Nephron (organoid): ENCODE data around the gene SIL1.

Experiments used
- H3K27ac Mint-ChIP-seq, 3 experiments: 2 replicates each; pipeline ENCODE4 v1.8.0; 2020; ENCODE audit warnings: mixed read lengths in 3 of 3, mild to moderate bottlenecking in 2 of 3, moderate library complexity in 1 of 3
- H3K27me3 Mint-ChIP-seq: 2 replicates; pipeline ENCODE4 v1.8.0; 2021; ENCODE audit warnings: low read depth, mild to moderate bottlenecking, moderate library complexity, mixed read lengths
- H3K36me3 Mint-ChIP-seq: 2 replicates; pipeline ENCODE4 v1.8.0; 2020; ENCODE audit warnings: low read depth, mixed read lengths
- H3K4me1 Mint-ChIP-seq: 2 replicates; pipeline ENCODE4 v1.8.0; 2020; ENCODE audit warnings: mixed read lengths
- H3K4me3 Mint-ChIP-seq, 3 experiments: 2 replicates each; pipeline ENCODE4 v1.8.0; 2020; ENCODE audit warnings: mild to moderate bottlenecking in 3 of 3, mixed read lengths in 3 of 3, moderate library complexity in 2 of 3
- H3K9me3 Mint-ChIP-seq: 2 replicates; pipeline ENCODE4 v1.8.0; 2020; ENCODE audit warnings: mixed read lengths
- TF ChIP-seq, protein P1 (sequence below), 3 experiments: fragments of 200-600 bp; sonication (generic); IDR thresholded peaks; one replicate each; pipeline ENCODE4 v1.5.0; 2021; ENCODE audit warnings: antibody characterized with exemption in 3 of 3; ENCODE audit not compliant: unreplicated experiment in 3 of 3

Gene SIL1

DNA sequence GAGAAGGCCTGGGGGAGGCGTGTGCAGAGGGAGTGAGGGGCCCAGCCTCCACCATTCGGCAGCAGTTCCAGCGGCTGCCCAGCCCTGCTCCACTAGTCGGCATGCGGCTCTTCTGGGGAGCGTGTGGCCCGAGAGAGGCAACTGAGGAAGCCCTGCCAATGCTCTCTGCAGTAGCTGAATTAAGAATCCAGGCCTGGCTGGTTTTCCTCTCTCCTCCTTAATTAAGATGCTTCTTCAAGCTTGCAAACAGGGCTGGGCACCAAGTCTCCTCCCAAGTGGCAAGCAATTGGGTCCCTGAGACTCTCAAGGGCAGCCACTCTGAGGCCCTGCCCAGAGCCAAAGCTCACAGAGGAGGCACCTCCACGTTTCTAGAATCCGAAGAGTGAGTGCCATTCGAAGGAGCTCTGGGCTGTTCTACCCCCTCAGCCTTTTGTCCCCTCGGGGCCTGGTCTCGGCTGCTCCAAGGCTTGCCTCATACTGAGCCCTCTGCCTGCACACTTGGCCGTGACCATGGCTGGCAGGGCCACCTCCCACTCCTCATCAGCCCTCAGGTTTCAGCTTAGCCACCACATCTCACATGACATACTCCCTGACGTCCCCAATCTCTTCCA, 247.6 kb downstream of the SIL1 start:
- H3K27me3 Mint-ChIP-seq, result no peaks in the 10 kb centered on the region
- no peaks in the 10 kb centered on the region for H3K9me3 Mint-ChIP-seq
- peak overlapping the region; percentile 44 to 95 (median 68) for H3K27ac Mint-ChIP-seq
- H3K36me3 Mint-ChIP-seq, result peaks cover 11% of the 10 kb centered on the region
- H3K4me3 Mint-ChIP-seq, result no peak overlapping the region
- TF ChIP-seq, protein P1, sequence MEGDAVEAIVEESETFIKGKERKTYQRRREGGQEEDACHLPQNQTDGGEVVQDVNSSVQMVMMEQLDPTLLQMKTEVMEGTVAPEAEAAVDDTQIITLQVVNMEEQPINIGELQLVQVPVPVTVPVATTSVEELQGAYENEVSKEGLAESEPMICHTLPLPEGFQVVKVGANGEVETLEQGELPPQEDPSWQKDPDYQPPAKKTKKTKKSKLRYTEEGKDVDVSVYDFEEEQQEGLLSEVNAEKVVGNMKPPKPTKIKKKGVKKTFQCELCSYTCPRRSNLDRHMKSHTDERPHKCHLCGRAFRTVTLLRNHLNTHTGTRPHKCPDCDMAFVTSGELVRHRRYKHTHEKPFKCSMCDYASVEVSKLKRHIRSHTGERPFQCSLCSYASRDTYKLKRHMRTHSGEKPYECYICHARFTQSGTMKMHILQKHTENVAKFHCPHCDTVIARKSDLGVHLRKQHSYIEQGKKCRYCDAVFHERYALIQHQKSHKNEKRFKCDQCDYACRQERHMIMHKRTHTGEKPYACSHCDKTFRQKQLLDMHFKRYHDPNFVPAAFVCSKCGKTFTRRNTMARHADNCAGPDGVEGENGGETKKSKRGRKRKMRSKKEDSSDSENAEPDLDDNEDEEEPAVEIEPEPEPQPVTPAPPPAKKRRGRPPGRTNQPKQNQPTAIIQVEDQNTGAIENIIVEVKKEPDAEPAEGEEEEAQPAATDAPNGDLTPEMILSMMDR (IDR thresholded peaks at IDR 0.05; ENCODE audit: unreplicated experiment in 3 of 3), result no peak
- H3K4me1 Mint-ChIP-seq, result peaks cover 77% of the 10 kb centered on the region

DNA sequence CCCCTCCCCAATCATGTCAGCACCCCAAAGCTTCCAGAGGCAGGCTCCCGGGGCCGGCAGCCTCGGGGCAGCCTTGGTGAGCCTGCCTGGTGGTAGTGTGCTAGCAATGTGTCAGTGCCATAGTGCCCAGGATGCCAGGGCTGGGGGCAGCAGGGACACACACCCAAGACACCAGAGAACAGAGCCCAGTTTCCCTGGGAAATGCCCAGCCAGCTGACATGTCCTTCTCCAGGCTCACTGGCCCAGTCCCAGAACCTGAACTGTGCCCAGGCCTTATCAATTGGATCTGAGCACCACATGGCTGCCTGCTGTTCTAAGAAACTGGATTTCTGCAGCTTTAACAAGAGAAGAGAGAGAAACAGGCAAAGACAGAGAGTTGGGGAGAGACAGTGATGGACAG, 248.2 kb downstream of the SIL1 start:
- Mint-ChIP-seq H3K27me3 (no peaks in the 10 kb centered on the region), H3K4me3 (no peak overlapping the region), H3K9me3 (no peaks in the 10 kb centered on the region), H3K36me3 (peaks cover 11% of the 10 kb centered on the region), H3K27ac (peak overlapping the region; percentile 44 to 95 (median 68)), H3K4me1 (peaks cover 77% of the 10 kb centered on the region)
- TF ChIP-seq, protein P1 (IDR thresholded peaks at IDR 0.05; ENCODE audit: unreplicated experiment in 3 of 3), result no peak

DNA sequence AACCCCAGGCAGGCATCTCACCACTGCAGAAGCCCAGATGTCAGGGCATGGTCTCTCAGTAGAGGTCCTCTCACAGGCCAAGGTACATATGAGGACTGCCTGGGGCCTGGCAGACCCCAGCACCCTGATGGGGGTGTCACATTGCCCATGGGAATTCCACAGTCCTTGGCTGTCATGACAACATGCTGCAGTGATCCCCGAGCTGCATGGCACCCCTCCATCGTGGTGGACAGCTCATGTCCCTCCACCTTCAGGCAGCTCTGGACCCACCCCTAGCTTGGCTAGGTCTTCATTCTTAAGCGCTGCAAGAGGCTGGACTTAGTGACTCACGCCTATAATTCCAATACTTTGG, 249.0 kb downstream of the SIL1 start:
- Mint-ChIP-seq H3K4me1 (peaks cover 72% of the 10 kb centered on the region), H3K27ac (peak overlapping the region; percentile 89 to 96 (median 95)), H3K27me3 (no peaks in the 10 kb centered on the region), H3K9me3 (no peaks in the 10 kb centered on the region), H3K36me3 (peaks cover 11% of the 10 kb centered on the region), H3K4me3 (no peak overlapping the region)
- TF ChIP-seq, protein P1 (IDR thresholded peaks at IDR 0.05; ENCODE audit: unreplicated experiment in 3 of 3), result no peak

DNA sequence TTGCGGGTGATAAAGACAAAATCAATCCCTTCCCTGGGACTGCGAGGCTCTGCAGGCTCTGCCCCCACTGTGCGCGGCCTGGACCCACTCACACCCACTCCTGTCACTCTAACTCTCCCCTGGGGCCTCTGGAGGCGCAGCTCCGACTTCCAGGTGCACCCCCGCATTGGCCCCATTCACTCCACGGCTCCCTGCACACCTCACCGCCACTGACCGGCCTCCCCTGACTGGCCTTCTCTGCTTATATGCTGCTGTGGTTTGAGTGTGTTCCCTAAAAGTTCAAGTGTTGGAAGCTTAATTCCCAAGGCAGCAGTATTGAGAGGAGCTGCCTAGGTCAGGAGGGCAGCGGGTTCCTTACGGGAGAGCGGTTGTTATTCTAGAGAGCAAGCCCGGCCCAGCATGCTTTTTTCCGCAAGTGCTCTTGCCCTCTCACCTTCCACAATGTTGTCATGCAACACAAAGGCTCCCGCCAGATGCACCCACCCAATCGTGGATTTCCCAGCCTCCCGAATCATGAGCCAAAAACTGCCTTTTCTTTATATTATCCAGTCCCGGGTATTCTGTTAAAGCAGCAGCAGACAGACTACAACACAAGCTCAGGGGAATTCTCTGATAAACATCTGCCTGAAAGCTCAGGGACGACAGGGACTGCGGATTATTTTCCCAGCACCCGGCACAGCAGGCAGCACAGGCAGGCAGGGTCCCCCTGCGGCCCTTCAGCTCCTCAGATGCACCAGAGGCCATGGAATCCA, 249.5 kb downstream of the SIL1 start:
- H3K27me3 Mint-ChIP-seq, result no peaks in the 10 kb centered on the region
- peak overlapping the region; percentile 89 to 96 (median 95) for H3K27ac Mint-ChIP-seq
- H3K9me3 Mint-ChIP-seq, result no peaks in the 10 kb centered on the region
- peaks cover 11% of the 10 kb centered on the region for H3K36me3 Mint-ChIP-seq
- TF ChIP-seq, protein P1 (IDR thresholded peaks at IDR 0.05; ENCODE audit: unreplicated experiment in 3 of 3), result no peak
- peaks cover 72% of the 10 kb centered on the region for H3K4me1 Mint-ChIP-seq
- H3K4me3 Mint-ChIP-seq, result peak overlapping the region; percentile 33 to 45 (median 36)

DNA sequence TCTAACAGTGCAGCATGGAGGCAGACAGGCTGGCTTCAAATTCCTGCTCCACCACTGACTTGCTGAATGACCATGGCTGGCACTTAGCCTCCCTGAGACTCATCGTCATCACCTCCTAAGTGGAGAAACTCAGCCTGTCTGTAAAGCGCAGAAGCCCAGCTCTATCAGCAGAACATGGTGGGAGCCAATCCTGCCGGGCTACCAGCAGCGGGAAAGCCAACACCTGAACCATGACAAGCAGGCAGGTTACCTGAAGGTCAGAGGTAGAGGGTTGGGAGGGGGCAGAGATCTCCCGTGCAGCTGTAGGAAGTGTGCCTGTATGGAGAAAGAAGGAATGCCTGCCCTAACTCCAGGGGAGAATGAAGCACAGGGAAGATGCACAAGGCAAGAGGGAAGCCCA, 250.4 kb downstream of the SIL1 start:
- Mint-ChIP-seq H3K36me3 (peaks cover 11% of the 10 kb centered on the region), H3K27me3 (no peaks in the 10 kb centered on the region), H3K4me1 (peaks cover 66% of the 10 kb centered on the region), H3K9me3 (no peaks in the 10 kb centered on the region), H3K4me3 (no peak overlapping the region), H3K27ac (peak overlapping the region; percentile 89 to 96 (median 95))
- TF ChIP-seq, protein P1 (IDR thresholded peaks at IDR 0.05; ENCODE audit: unreplicated experiment in 3 of 3), result no peak
